GM19240 (cell line): Measurements from ENCODE around the gene DEFB131A.
"Not testable (repeated sequence)": the region's sequence is repeated elsewhere in the genome, so short reads cannot be mapped to it uniquely, and the experiment has no call there.

Source experiments
- DNase-seq: peaks from one replicate; pipeline ENCODE4 v3.0.0; 2011; ENCODE audit warnings: low spot score; ENCODE audit not compliant: insufficient read length

DEFB131A gene, protein sequence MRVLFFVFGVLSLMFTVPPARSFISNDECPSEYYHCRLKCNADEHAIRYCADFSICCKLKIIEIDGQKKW

GRCh38 chr4:9444114-9444513 is at the start of gene DEFB131A:
TSS of gene DEFB131A (plus strand) at chr4:9444414. CDS start at chr4:9444534, 120 bp downstream.
- not testable (repeated sequence) for DNase-seq

GRCh38 chr4:9405774-9406173 is 38.4 kb upstream of the DEFB131A start:
- DNase-seq: not testable (repeated sequence)

DNA sequence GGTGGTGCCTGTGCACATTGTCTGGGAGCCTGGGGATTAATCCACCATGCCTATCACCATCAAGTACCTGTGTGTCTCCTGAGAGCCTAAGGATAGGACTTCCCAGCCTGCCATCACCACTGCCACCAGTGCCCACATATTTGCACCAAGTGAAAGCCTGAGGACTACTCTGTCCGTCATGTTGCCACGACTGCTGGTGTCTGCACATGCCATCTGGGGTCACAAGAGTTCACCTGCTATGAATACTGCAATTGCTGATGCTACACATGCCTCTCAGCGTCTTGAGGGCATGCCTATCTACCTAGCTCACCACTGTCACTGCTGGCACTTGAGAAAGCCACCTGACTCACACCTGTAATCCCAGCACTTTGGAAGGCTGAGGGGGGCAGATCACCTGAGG is 37.7 kb upstream of the DEFB131A start:
- not testable (repeated sequence) for DNase-seq

DNA sequence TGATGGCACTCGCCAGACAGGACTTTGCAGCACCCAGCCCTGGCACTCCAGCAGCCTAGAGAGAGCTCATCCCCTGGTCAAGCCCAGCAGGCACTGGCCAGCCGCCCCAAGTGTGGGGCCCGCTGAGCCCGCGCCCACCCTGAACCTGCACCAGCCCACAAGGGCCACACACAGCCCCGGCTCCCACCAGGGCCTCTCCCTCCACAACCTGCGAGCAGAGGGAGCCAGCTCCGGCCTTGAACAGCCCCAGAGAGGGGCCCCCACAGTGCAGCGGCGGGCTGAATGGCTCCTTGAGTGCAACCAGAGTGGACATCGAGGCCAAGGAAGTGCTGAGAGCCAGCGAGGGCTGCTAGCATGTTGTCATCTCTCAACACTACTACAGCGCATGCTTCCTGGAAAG is 34.4 kb upstream of the DEFB131A start:
- DNase-seq: no peak

DNA sequence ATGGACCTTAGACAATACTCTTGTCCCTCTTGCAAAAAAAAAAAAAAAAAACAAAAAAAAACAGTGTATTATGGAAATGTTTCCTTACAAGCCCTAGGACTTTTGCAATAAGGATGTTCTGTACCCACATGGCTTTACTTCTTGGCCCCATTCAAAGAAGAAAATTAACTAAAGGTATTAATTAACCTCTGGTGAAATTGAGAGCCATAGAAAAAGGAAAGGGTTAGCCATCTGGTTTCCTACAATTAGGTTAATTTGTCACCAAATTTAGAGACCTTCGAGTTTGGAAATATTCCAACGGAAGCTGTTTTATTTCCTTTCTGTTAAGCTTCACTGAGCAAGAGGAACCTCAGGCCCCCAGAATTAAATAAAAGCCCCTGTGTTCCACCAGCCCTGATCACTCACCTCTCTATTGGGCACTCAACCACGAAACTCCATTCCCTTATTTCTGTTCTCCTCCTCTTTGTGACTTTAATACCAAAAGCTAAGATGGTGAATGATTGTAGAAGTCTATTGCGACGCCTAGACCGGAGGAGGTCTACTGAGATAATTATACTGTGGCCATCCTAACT is 22.2 kb upstream of the DEFB131A start:
- DNase-seq: not testable (repeated sequence)

DNA sequence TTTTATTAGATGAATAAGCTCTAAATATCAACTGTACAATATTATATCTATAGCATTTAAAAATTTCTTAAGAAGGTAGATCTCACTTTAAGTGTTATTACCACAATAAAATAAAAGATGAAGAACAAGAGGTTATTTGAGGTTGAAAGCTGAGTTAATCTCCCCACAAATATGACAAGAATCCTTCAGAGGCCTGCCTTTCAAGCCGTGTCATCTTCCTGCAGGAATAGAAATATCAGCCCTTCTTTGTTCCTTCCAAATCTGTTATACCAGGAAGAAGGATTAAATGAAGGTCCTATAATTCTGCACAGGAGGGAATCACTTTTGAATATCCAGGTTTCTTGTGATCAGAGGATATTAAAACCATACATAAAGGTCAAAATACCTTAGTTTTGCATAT is 18.3 kb upstream of the DEFB131A start:
- DNase-seq: not testable (repeated sequence)

GRCh38 chr4:9430061-9430460 is 14.2 kb upstream of the DEFB131A start:
- not testable (repeated sequence) for DNase-seq

DNA sequence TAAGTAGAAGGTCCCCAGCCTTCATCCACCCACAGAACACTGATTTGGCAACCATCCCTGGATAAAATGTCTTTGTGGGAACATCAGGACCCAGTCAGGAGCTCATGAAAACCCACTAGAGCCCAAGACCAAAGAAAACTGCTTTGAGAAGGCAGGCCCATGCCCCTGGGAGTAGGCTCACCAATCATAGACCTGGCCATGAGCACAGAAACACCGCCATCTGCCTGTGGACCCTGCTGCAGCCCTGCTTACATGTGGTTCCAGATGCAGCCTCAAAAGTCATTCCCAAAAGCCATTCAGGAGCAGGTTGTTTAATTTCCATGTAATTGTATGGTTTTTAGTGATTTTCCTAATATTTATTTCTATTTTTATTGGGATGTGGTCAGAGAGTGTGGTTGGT is 10.9 kb upstream of the DEFB131A start:
- DNase-seq: not testable (repeated sequence)

GRCh38 chr4:9436728-9437127 is 7.5 kb upstream of the DEFB131A start:
- DNase-seq: not testable (repeated sequence)

DNA sequence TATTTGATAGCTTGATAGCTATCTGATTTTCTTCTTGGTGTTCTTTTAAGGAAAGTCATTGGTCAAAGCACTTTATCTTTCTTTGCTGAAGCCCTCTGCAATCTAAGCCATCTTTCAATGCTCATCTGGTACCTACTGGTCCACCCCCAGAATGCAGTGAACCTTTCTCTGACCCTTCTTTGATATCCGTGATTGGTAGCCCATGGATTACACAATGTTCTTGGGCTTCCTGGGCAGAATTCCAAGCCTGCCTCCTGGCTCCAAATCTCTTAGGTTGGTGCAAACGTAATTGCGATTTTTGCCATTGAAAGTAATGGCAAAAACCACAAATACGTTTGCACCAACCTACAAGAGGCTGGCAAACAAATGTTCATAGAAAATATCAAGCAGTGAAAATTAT is 1.9 kb upstream of the DEFB131A start:
- DNase-seq: not testable (repeated sequence)

- not testable (repeated sequence) for DNase-seq
These were observed 467 bp downstream of the DEFB131A start for GRCh38 chr4:9444681-9445080.

DNA sequence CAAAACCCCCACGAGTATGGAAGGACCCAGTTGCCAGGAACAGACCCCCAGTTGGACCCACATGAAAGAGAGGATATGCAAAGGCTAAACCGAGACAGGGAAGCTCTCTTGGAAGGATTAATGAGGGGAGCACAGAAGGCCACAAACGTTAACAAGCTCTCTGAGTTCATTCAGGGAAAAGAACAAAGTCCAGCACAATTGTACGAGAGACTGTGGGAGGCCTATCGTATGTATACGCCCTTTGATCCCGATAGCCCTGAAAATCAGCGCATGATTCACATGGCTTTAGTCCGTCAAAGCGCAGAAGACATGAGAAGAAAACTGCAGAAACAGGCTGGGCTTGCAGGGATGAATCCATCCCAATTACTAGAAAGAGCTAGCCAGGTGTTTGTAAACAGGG is 8.0 kb downstream of the DEFB131A start:
- DNase-seq: not testable (repeated sequence)

- DNase-seq: not testable (repeated sequence)
These were observed 10.1 kb downstream of the DEFB131A start for GRCh38 chr4:9454284-9454683.

DNA sequence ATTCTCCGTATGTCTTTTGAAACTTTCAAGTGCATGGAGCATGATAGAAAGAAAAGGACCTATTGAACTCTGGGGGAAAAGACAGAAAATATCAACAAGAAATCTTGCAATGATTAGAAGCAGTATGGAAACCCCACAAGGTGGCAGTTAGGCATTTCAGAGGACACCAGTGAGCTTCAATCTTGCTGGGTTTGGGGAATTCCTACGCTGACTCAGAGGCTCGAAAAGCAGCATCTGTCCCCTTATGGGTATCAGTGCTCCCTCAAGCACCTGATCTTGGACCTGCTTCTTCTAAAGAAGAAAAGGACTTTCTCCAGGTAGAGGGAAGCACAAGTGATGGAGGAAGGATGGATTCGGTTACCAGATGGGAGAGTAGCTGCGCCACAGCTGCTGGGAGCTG is 10.8 kb downstream of the DEFB131A start:
- DNase-seq: not testable (repeated sequence)

DNA sequence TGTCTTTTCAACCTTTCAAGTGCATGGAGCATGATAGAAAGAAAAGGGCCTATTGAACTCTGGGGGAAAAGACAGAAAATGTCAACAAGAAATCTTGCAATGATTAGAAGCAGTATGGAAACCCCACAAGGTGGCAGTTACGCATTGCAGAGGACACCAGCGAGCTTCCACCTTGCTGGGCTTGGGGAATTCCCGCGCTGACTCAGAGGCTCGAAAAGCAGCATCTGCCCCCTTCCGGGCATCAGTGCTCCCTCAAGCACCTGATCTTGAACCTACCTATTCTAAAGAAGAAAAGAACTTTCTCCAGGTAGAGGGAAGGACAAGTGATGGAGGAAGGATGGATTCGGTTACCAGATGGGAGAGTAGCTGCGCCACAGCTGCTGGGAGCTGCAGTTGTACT is 35.3 kb downstream of the DEFB131A start:
- DNase-seq: not testable (repeated sequence)

- DNase-seq: not testable (repeated sequence)
These were observed 35.9 kb downstream of the DEFB131A start for GRCh38 chr4:9480066-9480465.

GRCh38 chr4:9482871-9483270 is 38.7 kb downstream of the DEFB131A start:
- not testable (repeated sequence) for DNase-seq

DNA sequence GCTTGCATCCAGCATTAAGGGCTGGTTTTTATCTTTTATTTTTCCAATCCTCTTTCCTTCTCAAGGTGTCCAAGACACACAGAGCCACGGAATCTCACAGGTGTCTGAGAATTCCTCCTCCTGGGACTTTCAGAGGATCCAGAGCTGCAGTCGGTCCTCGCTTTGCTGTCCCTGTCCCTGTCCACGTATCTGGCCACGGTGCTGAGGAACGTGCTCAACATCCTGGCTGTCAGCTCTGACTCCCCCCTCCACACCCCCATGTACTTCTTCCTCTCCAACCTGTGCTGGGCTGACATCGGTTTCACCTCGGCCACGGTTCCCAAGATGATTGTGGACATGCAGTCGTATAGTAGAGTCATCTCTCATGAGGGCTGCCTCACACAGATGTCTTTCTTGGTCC is 39.5 kb downstream of the DEFB131A start:
- not testable (repeated sequence) for DNase-seq

GRCh38 chr4:9486880-9487279 is 42.7 kb downstream of the DEFB131A start:
- not testable (repeated sequence) for DNase-seq

- not testable (repeated sequence) for DNase-seq
These were observed 44.6 kb downstream of the DEFB131A start for GRCh38 chr4:9488796-9489195.

DNA sequence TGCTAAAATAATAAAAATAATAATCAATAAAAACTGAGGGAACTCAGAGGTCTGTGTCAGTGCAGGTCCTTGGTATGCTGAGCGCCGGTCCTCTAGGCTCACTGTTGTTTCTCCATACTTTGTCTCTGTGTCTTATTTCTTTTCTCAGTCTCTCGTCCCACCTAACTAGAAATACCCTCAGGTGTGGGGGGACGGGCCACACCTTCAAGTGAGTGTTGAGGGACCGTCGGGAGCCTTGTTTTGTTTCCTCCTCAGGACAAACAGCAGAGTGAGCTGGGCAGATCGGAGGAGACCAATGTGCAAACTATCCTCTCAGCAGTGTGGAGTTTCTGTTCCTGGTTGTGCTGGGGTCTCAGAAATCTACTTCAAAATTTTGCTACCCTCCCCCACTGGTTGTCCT is 46.3 kb downstream of the DEFB131A start:
- not testable (repeated sequence) for DNase-seq

- DNase-seq: not testable (repeated sequence)
These were observed 46.8 kb downstream of the DEFB131A start for GRCh38 chr4:9490986-9491385.

DNA sequence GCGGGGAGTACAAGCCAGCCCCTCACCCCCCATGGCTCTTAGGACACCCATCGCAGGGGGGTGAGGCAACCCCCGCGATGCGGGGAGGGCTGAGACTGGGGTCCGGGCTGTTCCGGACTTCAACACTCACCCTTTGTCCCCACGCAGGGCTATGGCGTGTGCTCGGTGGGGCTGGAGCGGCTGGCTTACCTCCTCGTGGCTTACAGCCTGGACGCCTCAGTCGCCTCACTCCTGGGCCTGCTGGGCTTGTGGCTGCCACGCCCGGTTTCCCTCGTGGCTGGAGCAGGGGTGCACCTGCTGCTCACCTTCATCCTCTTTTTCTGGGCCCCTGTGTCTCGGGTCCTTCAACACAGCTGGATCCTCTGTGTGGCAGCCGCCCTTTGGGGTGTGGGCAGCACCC is 49.4 kb downstream of the DEFB131A start:
- not testable (repeated sequence) for DNase-seq
